GM23248 (cell line): ENCODE measurements around the gene TPO. TPM values are rescaled to one million over a fixed set of nuclear protein-coding genes. Genes with fewer than 3 reads are reported as not detected.

Source experiments
- DNase-seq: peaks from one replicate; pipeline ENCODE4 v3.0.0-alpha.2; 2015
- H2AFZ ChIP-seq: fragments of 200-600 bp; sonication (generic); 2 replicates; pipeline ENCODE4 v1.6.1; 2016; ENCODE audit warnings: antibody characterized with exemption
- H3F3A ChIP-seq: fragments of 200-600 bp; sonication (generic); 2 replicates; pipeline ENCODE4 v1.6.1; 2016; ENCODE audit warnings: mild to moderate bottlenecking, antibody characterized with exemption, mixed run types; ENCODE audit not compliant: insufficient read depth
- H3K27ac ChIP-seq: fragments of 200-600 bp; sonication (generic); 2 replicates; pipeline ENCODE4 v1.5.1; 2016; ENCODE audit warnings: mild to moderate bottlenecking
- H3K27me3 ChIP-seq: fragments of 200-600 bp; sonication (generic); replicated peaks from 2 replicates; pipeline ENCODE4 v1.6.1; 2016; ENCODE audit warnings: mild to moderate bottlenecking; ENCODE audit not compliant: insufficient read depth
- H3K36me3 ChIP-seq: fragments of 200-600 bp; sonication (generic); 2 replicates; pipeline ENCODE4 v1.6.1; 2016; ENCODE audit warnings: low read depth, mild to moderate bottlenecking
- H3K4me1 ChIP-seq: fragments of 200-600 bp; sonication (generic); 2 replicates; pipeline ENCODE4 v1.6.1; 2016; ENCODE audit warnings: mild to moderate bottlenecking; ENCODE audit not compliant: insufficient read depth
- H3K4me2 ChIP-seq: fragments of 200-600 bp; sonication (generic); one replicate; pipeline ENCODE4 v1.6.1; 2016; ENCODE audit warnings: mild to moderate bottlenecking; ENCODE audit not compliant: unreplicated experiment
- H3K4me3 ChIP-seq: fragments of 200-600 bp; sonication (generic); 2 replicates; pipeline ENCODE4 v1.5.1; 2016; ENCODE audit warnings: mild to moderate bottlenecking
- H3K79me2 ChIP-seq: fragments of 200-600 bp; sonication (generic); 2 replicates; pipeline ENCODE4 v1.6.1; 2016; ENCODE audit warnings: mild to moderate bottlenecking; ENCODE audit not compliant: insufficient read depth
- H3K9ac ChIP-seq: fragments of 200-600 bp; sonication (generic); 2 replicates; pipeline ENCODE4 v1.6.1; 2016; ENCODE audit warnings: mild to moderate bottlenecking
- H3K9me2 ChIP-seq: fragments of 200-600 bp; sonication (generic); 2 replicates; pipeline ENCODE4 v1.6.1; 2016; ENCODE audit warnings: mixed run types, mild to moderate bottlenecking, moderate library complexity; ENCODE audit not compliant: insufficient read depth
- H3K9me3 ChIP-seq: fragments of 200-600 bp; sonication (generic); one replicate; pipeline ENCODE4 v1.6.1; 2017; ENCODE audit warnings: low read depth
- H4K20me1 ChIP-seq: fragments of 200-600 bp; sonication (generic); 2 replicates; pipeline ENCODE4 v1.6.0; 2016; ENCODE audit not compliant: insufficient read depth
- EZH2 ChIP-seq: fragments of 200-600 bp; sonication (generic); IDR thresholded peaks from 2 replicates; pipeline ENCODE4 v1.6.1; 2018; ENCODE audit warnings: antibody characterized with exemption, mild to moderate bottlenecking; ENCODE audit not compliant: insufficient read depth, poor library complexity, severe bottlenecking
- EZH2phosphoT487 ChIP-seq: fragments of 200-600 bp; sonication (generic); IDR thresholded peaks from 2 replicates; pipeline ENCODE4 v1.6.1; 2018; ENCODE audit warnings: antibody characterized with exemption, moderate library complexity, mild to moderate bottlenecking, low read depth; ENCODE audit not compliant: insufficient read depth
- WGBS, 2 experiments: methylation state at CpG; one replicate each; pipeline ENCODE4 v1.1.6; 2015 to 2017; ENCODE audit warnings: low lambda C conversion rate in 2 of 2, low coverage in 1 of 2; ENCODE audit errors: missing lambda C conversion rate in 2 of 2; 5-methylcytosine and 5-hydroxymethylcytosine counted together
- in situ Hi-C: fragments of 300-500 bp; cut with MboI; formaldehyde crosslinking; loops from 2 replicates; pipeline ENCODE4 v1.15.0; 2020
- polyA plus RNA-seq: library from polyadenylated mRNA; unstranded; fragments of >200 nt; fragmentation: Nextera tagmentation; extraction: Ambion mirVana; gene quantifications from 2 replicates; pipeline ENCODE4 v1.2.1, GENCODE V29; 2016
- total RNA-seq: library from RNA; depleted of rRNA; stranded (reverse); fragments of >200 nt; shearing (Covaris generic); gene quantifications from 2 replicates; pipeline ENCODE4 v1.2.3, GENCODE V29; 2014

TPO gene
- total and polyA plus RNA-seq, 2 experiments from 2014 or later = not detected

- Histone ChIP-seq H3K4me1 (no peaks in the 10 kb centered on the region), H3K36me3 (no peaks in the 10 kb centered on the region), H2AFZ (no peak overlapping the region), H3K9me2 (no peaks in the 10 kb centered on the region), H3K9ac (no peak overlapping the region), H3K4me3 (no peak overlapping the region), H4K20me1 (no peaks in the 10 kb centered on the region), H3K27me3 (peaks cover 3% of the 10 kb centered on the region; the same call in 1 of the 2 replicates), H3K79me2 (no peaks in the 10 kb centered on the region), H3K4me2 (no peak overlapping the region), H3K27ac (no peak overlapping the region), H3K9me3 (no peaks in the 10 kb centered on the region), H3F3A (no peaks in the 10 kb centered on the region)
- no peak for DNase-seq
- in situ Hi-C loops = no loop called here
- 59 to 60% methylated on average over 4 of the region's 4 CpGs for WGBS, 2 experiments
- TF ChIP-seq EZH2 (no peak), EZH2phosphoT487 (no peak)
Measured at GRCh38 chr2:1510176-1510575, 96.9 kb downstream of the TPO start.

DNA sequence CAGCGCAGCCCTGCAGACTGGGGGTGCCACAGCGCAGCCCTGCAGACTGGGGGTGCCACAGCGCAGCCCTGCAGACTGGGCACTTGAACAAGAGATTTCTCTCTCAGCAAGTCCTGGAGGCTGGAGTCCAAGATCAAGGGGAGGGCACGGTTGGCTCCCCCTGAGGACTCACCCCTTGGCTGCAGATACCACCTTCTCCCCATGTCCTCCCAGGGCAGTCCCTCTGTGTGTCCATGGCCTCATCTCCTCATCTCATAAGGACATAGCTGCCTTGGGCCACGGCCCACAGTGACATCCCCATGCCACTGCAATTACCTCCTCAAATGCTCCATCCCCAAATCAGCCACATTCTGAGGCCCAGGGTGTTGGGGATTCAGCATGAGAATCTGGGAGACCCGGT, 98.2 kb downstream of the TPO start:
- H3K4me1 ChIP-seq = no peaks in the 10 kb centered on the region
- H3F3A ChIP-seq = no peaks in the 10 kb centered on the region
- peaks cover 3% of the 10 kb centered on the region; the same call in 1 of the 2 replicates for H3K27me3 ChIP-seq
- no peaks in the 10 kb centered on the region for H3K9me2 ChIP-seq
- no peaks in the 10 kb centered on the region for H3K36me3 ChIP-seq
- in situ Hi-C loops = no loop called here
- H3K9ac ChIP-seq = no peak overlapping the region
- no peak for TF ChIP-seq EZH2
- TF ChIP-seq EZH2phosphoT487 = no peak
- no peak overlapping the region for H3K4me2 ChIP-seq
- H3K79me2 ChIP-seq = no peaks in the 10 kb centered on the region
- DNase-seq = no peak
- no peak overlapping the region for H2AFZ ChIP-seq
- 20 to 49% methylated on average over 3 to 4 of the region's 6 CpGs for WGBS, 2 experiments
- H4K20me1 ChIP-seq = no peaks in the 10 kb centered on the region
- no peak overlapping the region for H3K27ac ChIP-seq
- no peak overlapping the region for H3K4me3 ChIP-seq
- H3K9me3 ChIP-seq = no peaks in the 10 kb centered on the region

DNA sequence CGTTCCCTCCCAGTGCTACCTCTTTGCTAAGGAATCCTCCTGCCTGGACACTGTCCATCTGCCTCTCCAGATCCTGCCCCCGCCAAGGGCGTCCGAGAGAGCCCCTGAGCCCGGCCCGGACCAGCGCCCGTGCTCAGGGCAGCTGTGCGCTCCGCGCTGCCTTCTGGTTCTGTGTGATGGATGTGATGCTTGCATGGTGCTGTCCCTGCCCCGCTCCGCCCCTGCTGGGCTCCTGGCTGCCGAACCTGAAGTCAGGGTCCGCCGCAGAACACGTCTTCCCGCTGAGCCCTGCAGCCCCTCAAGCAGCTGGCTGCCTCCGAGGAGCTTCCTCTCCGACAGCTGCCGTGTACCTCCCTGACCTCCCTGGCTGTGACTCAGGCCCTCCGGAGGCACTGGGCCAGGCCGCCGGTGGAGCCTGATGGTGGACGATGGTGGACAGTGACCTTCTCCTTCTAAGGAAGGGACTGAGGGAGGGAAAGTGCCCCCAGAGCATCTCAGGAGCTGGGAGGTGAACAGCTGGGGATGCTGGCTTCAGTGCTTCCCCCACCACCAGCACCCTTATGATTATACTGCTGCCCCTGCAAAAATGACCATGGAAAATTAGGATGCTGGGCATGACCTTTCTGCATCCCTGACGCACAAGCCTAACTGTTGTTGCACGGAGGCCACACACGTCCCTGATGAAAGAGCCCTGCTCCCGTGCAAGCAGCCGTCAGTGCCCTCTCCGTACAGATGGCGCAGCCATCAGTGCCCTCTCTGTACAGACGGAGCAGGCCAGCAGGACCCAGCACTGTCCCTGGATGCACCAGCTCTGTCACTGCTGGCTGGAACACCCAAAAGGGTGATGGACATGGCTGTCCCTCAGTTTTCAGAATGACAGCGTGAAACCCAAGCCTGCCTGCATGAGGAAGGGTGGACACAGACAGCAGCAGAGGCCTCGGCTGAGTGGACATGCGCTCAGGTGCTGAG, 99.3 kb downstream of the TPO start:
- H3K27me3 ChIP-seq = peaks cover 3% of the 10 kb centered on the region; the same call in 1 of the 2 replicates
- in situ Hi-C loops = no loop called here
- WGBS, 2 experiments = 66 to 70% methylated on average over 36 of the region's 36 CpGs

GRCh38 chr2:1514391-1515072, 101.3 kb downstream of the TPO start:
- H3K9ac ChIP-seq = no peak overlapping the region

More for the DNA sequence above, 99.3 kb downstream of the TPO start:
- no peaks in the 10 kb centered on the region for H3K36me3 ChIP-seq
- H2AFZ ChIP-seq = no peak overlapping the region
- no peak overlapping the region for H3K4me3 ChIP-seq
- no peak overlapping the region for H3K27ac ChIP-seq
- no peaks in the 10 kb centered on the region for H3K9me2 ChIP-seq
- no peak for DNase-seq
- TF ChIP-seq EZH2 (no peak), EZH2phosphoT487 (no peak)
- no peaks in the 10 kb centered on the region for H3K79me2 ChIP-seq
- H3K4me1 ChIP-seq = no peaks in the 10 kb centered on the region
- H3F3A ChIP-seq = no peaks in the 10 kb centered on the region
- H3K9me3 ChIP-seq = no peaks in the 10 kb centered on the region
- H3K4me2 ChIP-seq = no peak overlapping the region
- no peaks in the 10 kb centered on the region for H4K20me1 ChIP-seq
- no peak overlapping the region for H3K9ac ChIP-seq

More at GRCh38 chr2:1514391-1515072, 101.3 kb downstream of the TPO start:
- H3K27ac ChIP-seq = no peak overlapping the region
- no peaks in the 10 kb centered on the region for H3F3A ChIP-seq
- DNase-seq = no peak
- no peak overlapping the region for H3K4me2 ChIP-seq
- no peak overlapping the region for H2AFZ ChIP-seq
- no peaks in the 10 kb centered on the region for H4K20me1 ChIP-seq
- H3K9me3 ChIP-seq = no peaks in the 10 kb centered on the region
- no peaks in the 10 kb centered on the region for H3K4me1 ChIP-seq
- no peaks in the 10 kb centered on the region for H3K79me2 ChIP-seq
- no peaks in the 10 kb centered on the region for H3K36me3 ChIP-seq
- WGBS, 2 experiments = 33 to 35% methylated on average over 18 of the region's 18 CpGs
- no peaks in the 10 kb centered on the region for H3K9me2 ChIP-seq
- H3K27me3 ChIP-seq = peaks cover 8% of the 10 kb centered on the region
- TF ChIP-seq EZH2 = no peak
- no peak for TF ChIP-seq EZH2phosphoT487
- in situ Hi-C loops = no loop called here
- no peak overlapping the region for H3K4me3 ChIP-seq
